Fibroblast of lung (primary cell): Measurements from ENCODE around the gene PSPC1.

ENCODE experiments used
- EZH2 ChIP-seq: IDR thresholded peaks from 2 replicates; pipeline ENCODE4 v1.5.1; 2012; ENCODE audit warnings: low read length, control low read depth, mild to moderate bottlenecking; ENCODE audit errors: missing control alignments
- TF ChIP-seq, protein P1 (sequence below), 2 donors: IDR thresholded peaks in 1 of 2; conservative IDR thresholded peaks in 1 of 2; 1 replicate in 1 of 2; 2 replicates in 1 of 2; pipeline ENCODE4 v1.5.1; 2011 to 2012; ENCODE audit warnings: low read length in 2 of 2, control low read depth in 1 of 2, inconsistent platforms in 1 of 2, low read depth in 1 of 2, mild to moderate bottlenecking in 1 of 2

DNA sequence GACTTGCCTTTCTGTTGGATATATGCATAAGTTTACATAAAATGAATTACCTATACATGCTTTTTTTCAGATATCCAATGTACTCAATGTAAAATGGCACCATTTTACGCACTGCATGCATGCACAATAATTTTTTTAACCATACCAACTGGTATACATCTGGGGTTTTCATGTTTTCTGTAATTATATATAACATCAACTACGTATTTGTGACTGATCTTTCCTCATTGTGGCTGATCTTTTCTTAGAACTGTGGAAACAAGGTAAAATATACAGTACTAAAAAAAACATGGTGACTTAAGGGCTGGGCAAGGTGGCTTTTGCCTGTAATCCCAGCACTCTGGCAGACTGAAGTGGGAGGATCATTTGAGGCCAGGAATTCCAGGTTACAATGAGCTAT is 18.5 kb downstream of the PSPC1 start:
- TF ChIP-seq EZH2 = no peak
- TF ChIP-seq, protein P1, sequence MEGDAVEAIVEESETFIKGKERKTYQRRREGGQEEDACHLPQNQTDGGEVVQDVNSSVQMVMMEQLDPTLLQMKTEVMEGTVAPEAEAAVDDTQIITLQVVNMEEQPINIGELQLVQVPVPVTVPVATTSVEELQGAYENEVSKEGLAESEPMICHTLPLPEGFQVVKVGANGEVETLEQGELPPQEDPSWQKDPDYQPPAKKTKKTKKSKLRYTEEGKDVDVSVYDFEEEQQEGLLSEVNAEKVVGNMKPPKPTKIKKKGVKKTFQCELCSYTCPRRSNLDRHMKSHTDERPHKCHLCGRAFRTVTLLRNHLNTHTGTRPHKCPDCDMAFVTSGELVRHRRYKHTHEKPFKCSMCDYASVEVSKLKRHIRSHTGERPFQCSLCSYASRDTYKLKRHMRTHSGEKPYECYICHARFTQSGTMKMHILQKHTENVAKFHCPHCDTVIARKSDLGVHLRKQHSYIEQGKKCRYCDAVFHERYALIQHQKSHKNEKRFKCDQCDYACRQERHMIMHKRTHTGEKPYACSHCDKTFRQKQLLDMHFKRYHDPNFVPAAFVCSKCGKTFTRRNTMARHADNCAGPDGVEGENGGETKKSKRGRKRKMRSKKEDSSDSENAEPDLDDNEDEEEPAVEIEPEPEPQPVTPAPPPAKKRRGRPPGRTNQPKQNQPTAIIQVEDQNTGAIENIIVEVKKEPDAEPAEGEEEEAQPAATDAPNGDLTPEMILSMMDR (conservative IDR thresholded peaks at IDR 0.05 in 1 of 2, IDR thresholded peaks at IDR 0.05 in 1 of 2; ENCODE audit: low read depth in 1 of 2, low read length in 2 of 2) = no peak
